HG03457 (cell line): ENCODE measurements around the gene KAT2B.

Experiments used
- ATAC-seq: cut with Tn5 transposase; IDR thresholded peaks from one replicate; pipeline ENCODE4 v1.9.1; 2021; ENCODE audit warnings: moderate number of reproducible peaks; ENCODE audit not compliant: unreplicated experiment

KAT2B gene

GRCh38 chr3:20095470-20095869 is 55.2 kb downstream of the KAT2B start:
- no peak for ATAC-seq

- no peak for ATAC-seq
Observed at GRCh38 chr3:20096135-20096685, 56.0 kb downstream of the KAT2B start.

- no peak for ATAC-seq
Observed at GRCh38 chr3:20097015-20097414, 56.8 kb downstream of the KAT2B start.

GRCh38 chr3:20099060-20099459 is 58.8 kb downstream of the KAT2B start:
- ATAC-seq = no peak

- ATAC-seq = no peak
Observed at GRCh38 chr3:20100151-20100550, 59.9 kb downstream of the KAT2B start.

- ATAC-seq = no peak
Observed at GRCh38 chr3:20101041-20101440, 60.8 kb downstream of the KAT2B start.

- ATAC-seq = peak; percentile 5
Observed at GRCh38 chr3:20103731-20104130, 63.5 kb downstream of the KAT2B start.

GRCh38 chr3:20104167-20104661 is 64.0 kb downstream of the KAT2B start:
- ATAC-seq = peak; percentile 62

- no peak for ATAC-seq
Observed at GRCh38 chr3:20105513-20106280, 65.5 kb downstream of the KAT2B start.

GRCh38 chr3:20107722-20108121 is 67.5 kb downstream of the KAT2B start:
- no peak for ATAC-seq

- ATAC-seq = no peak
Observed at GRCh38 chr3:20108869-20109268, 68.6 kb downstream of the KAT2B start.

GRCh38 chr3:20110826-20111225 is 70.6 kb downstream of the KAT2B start:
- no peak for ATAC-seq

GRCh38 chr3:20111836-20112235 is 71.6 kb downstream of the KAT2B start:
- ATAC-seq = no peak

- ATAC-seq = no peak
Observed at GRCh38 chr3:20121088-20121487, 80.8 kb downstream of the KAT2B start.

- no peak for ATAC-seq
Observed at GRCh38 chr3:20123131-20123652, 82.9 kb downstream of the KAT2B start.

- ATAC-seq = no peak
Observed at GRCh38 chr3:20125289-20125688, 85.0 kb downstream of the KAT2B start.

GRCh38 chr3:20125897-20126296 is 85.7 kb downstream of the KAT2B start:
- peak; percentile 99 for ATAC-seq

- no peak for ATAC-seq
Observed at GRCh38 chr3:20128358-20128757, 88.1 kb downstream of the KAT2B start.

GRCh38 chr3:20130106-20130505 is 89.9 kb downstream of the KAT2B start:
- ATAC-seq = no peak

GRCh38 chr3:20136231-20136630 is 96.0 kb downstream of the KAT2B start:
- no peak for ATAC-seq

- no peak for ATAC-seq
Observed at GRCh38 chr3:20137647-20138046, 97.4 kb downstream of the KAT2B start.

GRCh38 chr3:20140881-20141280 is 100.6 kb downstream of the KAT2B start:
- no peak for ATAC-seq
